ENCODE data around the gene LHFPL2.

LHFPL2 gene

GRCh38 chr5:78650531-78650930 is 2.0 kb upstream of the LHFPL2 start:
- TF ChIP-seq REST (IDR thresholded peaks at IDR 0.05; ENCODE audit: insufficient read depth in 1 of 2, low read depth in 2 of 2, low read length in 2 of 2) = no peak
- TF ChIP-seq TAF1 (IDR thresholded peaks at IDR 0.05; ENCODE audit: borderline replicate concordance, insufficient read depth, low read length) = no peak
- no peak for TF ChIP-seq POLR2AphosphoS5 (IDR thresholded peaks at IDR 0.05; ENCODE audit: low read depth, low read length)
- TF ChIP-seq FOXP2 (optimal IDR thresholded peaks at IDR 0.05; ENCODE audit: borderline replicate concordance, extremely low read depth, extremely low read length, insufficient read depth) = no peak
- TF ChIP-seq SIN3A (IDR thresholded peaks at IDR 0.05; ENCODE audit: borderline replicate concordance, insufficient read depth, low read length) = no peak

GRCh38 chr5:78649861-78650496 is 1.4 kb upstream of the LHFPL2 start:
- TF ChIP-seq TAF1 (IDR thresholded peaks at IDR 0.05; ENCODE audit: borderline replicate concordance, insufficient read depth, low read length) (no peak), REST (IDR thresholded peaks at IDR 0.05; ENCODE audit: insufficient read depth in 1 of 2, low read depth in 2 of 2, low read length in 2 of 2) (no peak), FOXP2 (optimal IDR thresholded peaks at IDR 0.05; ENCODE audit: borderline replicate concordance, extremely low read depth, extremely low read length, insufficient read depth) (no peak), POLR2AphosphoS5 (IDR thresholded peaks at IDR 0.05; ENCODE audit: low read depth, low read length) (no peak), SIN3A (IDR thresholded peaks at IDR 0.05; ENCODE audit: borderline replicate concordance, insufficient read depth, low read length) (no peak)

- TF ChIP-seq POLR2AphosphoS5 (IDR thresholded peaks at IDR 0.05; ENCODE audit: low read depth, low read length) = no peak
- no peak for TF ChIP-seq SIN3A (IDR thresholded peaks at IDR 0.05; ENCODE audit: borderline replicate concordance, insufficient read depth, low read length)
- TF ChIP-seq TAF1 (IDR thresholded peaks at IDR 0.05; ENCODE audit: borderline replicate concordance, insufficient read depth, low read length) = no peak
- no peak for TF ChIP-seq REST (IDR thresholded peaks at IDR 0.05; ENCODE audit: insufficient read depth in 1 of 2, low read depth in 2 of 2, low read length in 2 of 2)
- no peak for TF ChIP-seq FOXP2 (optimal IDR thresholded peaks at IDR 0.05; ENCODE audit: borderline replicate concordance, extremely low read depth, extremely low read length, insufficient read depth)
Measured at GRCh38 chr5:78649211-78649695, 681 bp upstream of the LHFPL2 start.

DNA sequence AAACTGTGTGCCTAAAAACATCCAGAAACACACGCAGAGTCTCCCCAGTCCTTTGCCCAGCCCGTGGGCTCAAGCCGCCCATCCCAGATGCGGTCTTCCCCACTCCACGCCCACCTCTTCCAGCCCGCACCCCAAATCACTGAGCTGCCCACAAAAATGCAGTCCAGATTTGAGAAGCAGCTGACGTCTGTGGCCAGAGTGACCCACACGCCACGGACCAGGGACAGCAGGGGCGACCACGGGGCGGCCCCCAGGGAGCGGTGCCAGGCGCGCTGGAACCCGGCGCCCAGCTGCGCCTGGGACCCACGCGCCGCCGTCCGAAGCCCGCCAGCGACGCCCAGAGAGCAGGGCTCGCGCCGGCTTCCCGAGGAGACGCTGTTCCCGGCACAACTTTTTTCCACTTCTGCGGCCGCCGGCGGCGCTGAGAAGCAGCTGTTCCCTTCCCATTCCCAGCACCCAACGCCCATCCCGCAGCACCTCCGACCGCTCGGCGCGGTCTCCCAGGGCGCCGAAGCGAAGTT is 674 bp downstream of the LHFPL2 start:
- TF ChIP-seq REST (IDR thresholded peaks at IDR 0.05; ENCODE audit: insufficient read depth in 1 of 2, low read depth in 2 of 2, low read length in 2 of 2) = no peak

All from PFSK-1 (cell line).